Body of pancreas (tissue), 4 donors: ENCODE results near the gene OR9Q2. TPM values are rescaled to one million over a fixed set of nuclear protein-coding genes. Genes with fewer than 3 reads are reported as not detected.

ENCODE experiments used
- ATAC-seq: fragments of 150-250 bp; one replicate; pipeline ENCODE4 v1.9.1; 2016
- DNase-seq, 4 donors: peaks; one replicate each; pipeline ENCODE4 v3.0.0-alpha.2; 2019
- H3K27ac ChIP-seq, 4 donors: fragments of 200-600 bp; sonication (generic); 1 replicate in 3 of 4; 2 replicates in 1 of 4; pipeline versions ENCODE4 v1.5.1 to v1.6.1; 2016 to 2019; ENCODE audit warnings: mild to moderate bottlenecking in 1 of 4, mixed read lengths in 1 of 4, moderate library complexity in 1 of 4
- H3K27me3 ChIP-seq, 2 donors: fragments of 200-600 bp; sonication (generic); one replicate each; pipeline ENCODE4 v1.6.0; 2016; ENCODE audit warnings: mild to moderate bottlenecking in 1 of 2
- H3K36me3 ChIP-seq, 2 donors: fragments of 200-600 bp; sonication (generic); replicated peaks in 1 of 2; 2 replicates each; pipeline ENCODE4 v1.5.1; 2016; ENCODE audit warnings: low read depth in 2 of 2; ENCODE audit not compliant: insufficient read depth in 1 of 2
- H3K4me1 ChIP-seq: fragments of 200-600 bp; sonication (generic); one replicate; pipeline ENCODE4 v1.6.0; 2016
- H3K4me3 ChIP-seq, 2 donors: fragments of 200-600 bp; sonication (generic); 1 replicate in 1 of 2; 2 replicates in 1 of 2; pipeline ENCODE4 v1.5.1; 2016 to 2019
- H3K9me3 ChIP-seq, 3 donors: fragments of 200-600 bp; sonication (generic); 1 replicate in 2 of 3; 2 replicates in 1 of 3; pipeline ENCODE4 v1.5.1; 2016
- POLR2A ChIP-seq, 3 donors: fragments of 450-650 bp; IDR thresholded peaks; one replicate each; pipeline ENCODE4 v1.6.1; 2016; ENCODE audit warnings: antibody characterized with exemption in 3 of 3, mild to moderate bottlenecking in 2 of 3
- WGBS, 2 donors: methylation state at CpG; one replicate each; pipeline ENCODE4 v1.1.5; 2017; 5-methylcytosine and 5-hydroxymethylcytosine counted together
- intact Hi-C: fragments of 100-400 bp; cut with DNase I; formaldehyde crosslinking; loops from one replicate; pipeline ENCODE4 v1.15.1; 2023
- total RNA-seq, 2 donors: library from RNA; depleted of rRNA; stranded (reverse); fragments of >200 nt; gene quantifications; one replicate each; pipeline ENCODE4 v1.1.0, GENCODE V29; 2016
- TF ChIP-seq, protein P1 (sequence below), 7 experiments: fragments of 450-650 bp in 4 of 7; fragments of 200-600 bp in 3 of 7; sonication (generic) in 3 of 7; IDR thresholded peaks; one replicate each; pipeline ENCODE4 v1.5.1; 2016 to 2019; ENCODE audit warnings: antibody characterized with exemption in 7 of 7

Gene OR9Q2
- total RNA-seq, 2 donors from 2014 or later, result not detected

DNA sequence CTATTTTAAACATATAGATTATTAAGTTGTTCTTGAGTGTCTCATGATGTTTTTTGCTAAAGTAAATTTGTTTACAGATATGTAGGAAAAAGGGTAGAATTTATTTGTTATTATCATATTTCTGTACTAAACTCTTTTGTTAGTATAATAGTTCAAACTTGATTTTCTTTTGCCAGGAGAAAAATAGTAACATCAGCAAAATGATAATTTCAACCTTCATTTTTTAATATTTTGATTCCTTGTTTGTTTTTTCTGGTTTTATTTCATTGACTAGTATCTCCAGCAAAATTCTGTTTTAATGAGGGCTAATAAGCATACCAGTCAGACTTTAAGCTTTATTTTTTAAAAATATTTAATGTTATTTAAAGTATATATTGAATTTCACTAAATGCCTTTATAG is 27.6 kb downstream of the OR9Q2 start:
- ATAC-seq (no peak), DNase-seq (no peak)
- Histone ChIP-seq H3K4me1 (no peaks in the 10 kb centered on the region), H3K27ac (no peak overlapping the region), H3K9me3 (no peaks in the 10 kb centered on the region), H3K36me3 (no peaks in the 10 kb centered on the region), H3K4me3 (no peak overlapping the region), H3K27me3 (no peaks in the 10 kb centered on the region)
- TF ChIP-seq, protein P1, sequence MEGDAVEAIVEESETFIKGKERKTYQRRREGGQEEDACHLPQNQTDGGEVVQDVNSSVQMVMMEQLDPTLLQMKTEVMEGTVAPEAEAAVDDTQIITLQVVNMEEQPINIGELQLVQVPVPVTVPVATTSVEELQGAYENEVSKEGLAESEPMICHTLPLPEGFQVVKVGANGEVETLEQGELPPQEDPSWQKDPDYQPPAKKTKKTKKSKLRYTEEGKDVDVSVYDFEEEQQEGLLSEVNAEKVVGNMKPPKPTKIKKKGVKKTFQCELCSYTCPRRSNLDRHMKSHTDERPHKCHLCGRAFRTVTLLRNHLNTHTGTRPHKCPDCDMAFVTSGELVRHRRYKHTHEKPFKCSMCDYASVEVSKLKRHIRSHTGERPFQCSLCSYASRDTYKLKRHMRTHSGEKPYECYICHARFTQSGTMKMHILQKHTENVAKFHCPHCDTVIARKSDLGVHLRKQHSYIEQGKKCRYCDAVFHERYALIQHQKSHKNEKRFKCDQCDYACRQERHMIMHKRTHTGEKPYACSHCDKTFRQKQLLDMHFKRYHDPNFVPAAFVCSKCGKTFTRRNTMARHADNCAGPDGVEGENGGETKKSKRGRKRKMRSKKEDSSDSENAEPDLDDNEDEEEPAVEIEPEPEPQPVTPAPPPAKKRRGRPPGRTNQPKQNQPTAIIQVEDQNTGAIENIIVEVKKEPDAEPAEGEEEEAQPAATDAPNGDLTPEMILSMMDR (IDR thresholded peaks at IDR 0.05), result no peak
- no peak for TF ChIP-seq POLR2A (IDR thresholded peaks at IDR 0.05)
- intact Hi-C loops, result no loop called here

DNA sequence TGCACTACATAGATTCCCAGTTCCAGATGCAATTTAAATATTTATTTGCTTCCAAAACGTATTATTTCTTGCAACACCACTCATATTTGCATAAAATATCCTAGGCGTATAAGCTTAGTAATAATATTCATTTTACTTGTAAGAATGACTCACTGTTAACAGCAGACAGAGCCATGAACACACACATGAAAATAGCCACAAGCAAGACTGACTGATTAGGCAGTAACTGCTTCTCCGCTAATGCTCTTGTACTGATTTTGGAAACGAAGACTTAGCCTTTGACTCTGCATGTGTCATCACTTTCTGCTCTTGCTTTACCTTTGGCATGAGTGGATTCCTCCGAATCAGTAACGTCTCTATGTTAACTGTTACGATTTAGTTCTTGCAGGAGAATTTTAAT is 33.9 kb downstream of the OR9Q2 start:
- H3K9me3 ChIP-seq, result no peaks in the 10 kb centered on the region
- ATAC-seq (no peak), DNase-seq (no peak)
- no peak for TF ChIP-seq POLR2A (IDR thresholded peaks at IDR 0.05)
- TF ChIP-seq, protein P1 (IDR thresholded peaks at IDR 0.05), result no peak
- no peaks in the 10 kb centered on the region for H3K27me3 ChIP-seq
- intact Hi-C loops, result no loop called here
- H3K36me3 ChIP-seq, result no peaks in the 10 kb centered on the region
- no peak overlapping the region for H3K27ac ChIP-seq
- no peaks in the 10 kb centered on the region for H3K4me1 ChIP-seq
- 66 to 69% methylated on average over 7 of the region's 7 CpGs for WGBS, 2 donors
- no peak overlapping the region for H3K4me3 ChIP-seq

DNA sequence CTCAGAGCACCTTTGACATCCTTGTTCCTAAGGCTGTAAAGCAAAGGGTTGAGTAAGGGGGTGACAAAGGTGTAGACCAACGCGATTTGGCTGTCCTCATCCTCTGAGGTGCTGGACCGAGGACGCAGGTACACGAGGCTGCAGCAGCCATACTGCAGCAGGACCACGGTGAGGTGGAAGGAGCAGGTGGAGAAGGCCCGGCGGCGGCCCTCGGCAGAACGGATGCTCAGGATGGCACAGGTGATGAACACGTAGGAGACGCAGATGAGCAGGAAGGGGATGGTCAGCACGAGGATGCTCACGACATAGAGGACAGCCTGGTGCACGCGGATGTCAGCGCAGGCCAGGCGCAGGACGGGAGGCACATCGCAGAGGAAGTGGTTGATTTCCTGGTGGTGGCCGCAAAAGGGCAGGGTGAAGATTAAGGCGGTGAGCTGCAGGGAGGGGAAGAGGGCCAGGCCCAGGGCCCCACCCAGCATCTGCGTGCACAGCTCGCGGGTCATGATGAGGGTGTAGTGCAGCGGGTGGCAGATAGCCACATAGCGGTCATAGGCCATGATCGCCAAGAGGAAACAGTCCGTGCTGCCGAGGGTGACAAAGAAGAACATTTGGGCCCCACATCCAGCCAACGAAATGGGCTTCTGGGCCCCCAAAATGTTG is 39.2 kb downstream of the OR9Q2 start:
- Histone ChIP-seq H3K4me3 (no peak overlapping the region), H3K9me3 (no peaks in the 10 kb centered on the region), H3K27me3 (no peaks in the 10 kb centered on the region), H3K27ac (no peak overlapping the region), H3K4me1 (no peaks in the 10 kb centered on the region), H3K36me3 (no peaks in the 10 kb centered on the region)
- ATAC-seq, result no peak
- WGBS, 2 donors, result 83 to 85% methylated on average over 32 of the region's 32 CpGs
- intact Hi-C loops, result no loop called here
- TF ChIP-seq, protein P1 (IDR thresholded peaks at IDR 0.05), result no peak
- no peak for TF ChIP-seq POLR2A (IDR thresholded peaks at IDR 0.05)
- DNase-seq, result no peak

Other genes with a start within 250 kb of the OR9Q2 start
- not detected for gene OR9Q1, start 165.2 kb upstream of the OR9Q2 start, total RNA-seq
- gene OR6Q1, start 158.1 kb upstream of the OR9Q2 start, total RNA-seq, result not detected
- not detected for gene OR9I1, start 63.5 kb upstream of the OR9Q2 start, total RNA-seq
- not detected for gene OR1S2, start 15.1 kb downstream of the OR9Q2 start, total RNA-seq
- not detected for gene OR1S1, start 23.6 kb downstream of the OR9Q2 start, total RNA-seq
- not detected for gene OR10Q1, start 39.8 kb downstream of the OR9Q2 start, total RNA-seq
- gene OR10W1, start 79.2 kb downstream of the OR9Q2 start, total RNA-seq, result not detected
- not detected for gene OR5B17, start 170.0 kb downstream of the OR9Q2 start, total RNA-seq
- gene OR5B3, start 217.8 kb downstream of the OR9Q2 start, total RNA-seq, result not detected
- not detected for gene OR5B2, start 239.1 kb downstream of the OR9Q2 start, total RNA-seq